HEK293T (cell line): Measurements from ENCODE around the gene PSMB11.

ENCODE experiments used
- CTCF ChIA-PET: fragments of 350-600 bp; formaldehyde crosslinking; extraction: SDS; loops from one replicate; lab custom pipeline; 2021; ENCODE audit warnings: antibody characterized with exemption, inconsistent platforms; lab: Yijun Ruan, JAX
- POLR2A ChIA-PET: fragments of 350-600 bp; formaldehyde crosslinking; extraction: SDS; loops from one replicate; lab custom pipeline; 2020; ENCODE audit warnings: antibody characterized with exemption, inconsistent platforms; lab: Yijun Ruan, JAX
- DNase-seq: peaks from one replicate; pipeline ENCODE4 v3.0.0; 2012; ENCODE audit warnings: mixed read lengths; ENCODE audit errors: extremely low spot score
- ARNT ChIP-seq: fragments of 450-650 bp; IDR thresholded peaks from 2 replicates; pipeline ENCODE4 v1.6.1; 2017; ENCODE audit warnings: mild to moderate bottlenecking
- BHLHE40 ChIP-seq: fragments of 450-650 bp; IDR thresholded peaks from 2 replicates; pipeline ENCODE4 v1.6.1; 2016; ENCODE audit warnings: mild to moderate bottlenecking, moderate library complexity, borderline replicate concordance
- CTBP1 ChIP-seq: fragments of 450-650 bp; IDR thresholded peaks from 2 replicates; pipeline ENCODE4 v1.6.1; 2016; ENCODE audit warnings: borderline replicate concordance
- ELF4 ChIP-seq: fragments of 450-650 bp; IDR thresholded peaks from 2 replicates; pipeline ENCODE4 v1.6.1; 2017; ENCODE audit warnings: antibody characterized with exemption
- FOXA1 ChIP-seq: fragments of 450-650 bp; IDR thresholded peaks from 2 replicates; pipeline ENCODE4 v1.6.1; 2016; ENCODE audit warnings: mild to moderate bottlenecking
- FOXK2 ChIP-seq: fragments of 450-650 bp; IDR thresholded peaks from 2 replicates; pipeline ENCODE4 v1.6.1; 2016; ENCODE audit warnings: mild to moderate bottlenecking
- FOXM1 ChIP-seq: fragments of 450-650 bp; IDR thresholded peaks from 2 replicates; pipeline ENCODE4 v1.6.1; 2017; ENCODE audit warnings: mild to moderate bottlenecking, borderline replicate concordance
- HDGF ChIP-seq: fragments of 450-650 bp; IDR thresholded peaks from 2 replicates; pipeline ENCODE4 v1.6.1; 2017; ENCODE audit warnings: antibody characterized with exemption, borderline replicate concordance
- L3MBTL2 ChIP-seq: fragments of 450-650 bp; conservative IDR thresholded peaks from 2 replicates; pipeline ENCODE4 v1.6.1; 2016; ENCODE audit warnings: mild to moderate bottlenecking
- LEF1 ChIP-seq: fragments of 450-650 bp; IDR thresholded peaks from 2 replicates; pipeline ENCODE4 v1.6.1; 2017; ENCODE audit warnings: mild to moderate bottlenecking, borderline replicate concordance
- NFRKB ChIP-seq: fragments of 450-650 bp; IDR thresholded peaks from 2 replicates; pipeline ENCODE4 v1.6.1; 2016; ENCODE audit warnings: mild to moderate bottlenecking, moderate library complexity
- PKNOX1 ChIP-seq: fragments of 450-650 bp; IDR thresholded peaks from 2 replicates; pipeline ENCODE4 v1.6.1; 2016
- SP1 ChIP-seq: fragments of 450-650 bp; IDR thresholded peaks from 2 replicates; pipeline ENCODE4 v1.6.1; 2017
- SUZ12 ChIP-seq: fragments of 450-650 bp; IDR thresholded peaks from 2 replicates; pipeline ENCODE4 v1.6.1; 2016; ENCODE audit warnings: mild to moderate bottlenecking
- TARDBP ChIP-seq: fragments of 450-650 bp; IDR thresholded peaks from 2 replicates; pipeline ENCODE4 v1.6.1; 2016
- ZNF384 ChIP-seq: fragments of 450-650 bp; IDR thresholded peaks from 2 replicates; pipeline ENCODE4 v1.6.1; 2016

PSMB11 gene, protein sequence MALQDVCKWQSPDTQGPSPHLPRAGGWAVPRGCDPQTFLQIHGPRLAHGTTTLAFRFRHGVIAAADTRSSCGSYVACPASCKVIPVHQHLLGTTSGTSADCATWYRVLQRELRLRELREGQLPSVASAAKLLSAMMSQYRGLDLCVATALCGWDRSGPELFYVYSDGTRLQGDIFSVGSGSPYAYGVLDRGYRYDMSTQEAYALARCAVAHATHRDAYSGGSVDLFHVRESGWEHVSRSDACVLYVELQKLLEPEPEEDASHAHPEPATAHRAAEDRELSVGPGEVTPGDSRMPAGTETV

GRCh38 chr14:23042162-23042965, at the start of gene PSMB11:
Gene PSMB11 (plus strand): TSS chr14:23042212. CDS start chr14:23042226, 14 bp downstream.
- DNase-seq, result no peak
- CTCF ChIA-PET, result interaction anchor here (0.7 to 3.4 kb wide), 2 partner anchors 48 to 56 kb away, joined by 4 to 13 read pairs; no protein-coding TSS in a partner anchor
- TF ChIP-seq SUZ12, result no peak
- TF ChIP-seq BHLHE40, result no peak
- TF ChIP-seq FOXK2, result no peak
- no peak for TF ChIP-seq L3MBTL2
- TF ChIP-seq FOXA1, result no peak
- no peak for TF ChIP-seq SP1
- no peak for TF ChIP-seq LEF1
- no peak for TF ChIP-seq ZNF384
- TF ChIP-seq ARNT, result no peak
- no peak for TF ChIP-seq PKNOX1
- no peak for TF ChIP-seq FOXM1
- no peak for TF ChIP-seq TARDBP
- TF ChIP-seq ELF4, result no peak
- no peak for TF ChIP-seq CTBP1
- no peak for TF ChIP-seq HDGF
- POLR2A ChIA-PET, result interaction anchor here (0.7 to 1.4 kb wide), 3 partner anchors 16 to 52 kb away, joined by 3 to 6 read pairs (median 3); no protein-coding TSS in a partner anchor

GRCh38 chr14:22993517-22993916, 48.5 kb upstream of the PSMB11 start:
- no peak for DNase-seq
- ChIA-PET POLR2A (interaction anchor here (0.9 to 1.6 kb wide), 2 partner anchors 13 to 78 kb away, joined by 3 to 6 read pairs; no protein-coding TSS in a partner anchor), CTCF (interaction anchor here (1.0 to 7.5 kb wide), 4 partner anchors 13 to 75 kb away, joined by 4 to 133 read pairs (median 20); partner anchors contain the start of gene CDH24)
- no peak for TF ChIP-seq SP1
- no peak for TF ChIP-seq BHLHE40
- TF ChIP-seq HDGF, result no peak
- TF ChIP-seq TARDBP, result no peak
- no peak for TF ChIP-seq LEF1
- TF ChIP-seq PKNOX1, result no peak
- TF ChIP-seq SUZ12, result no peak
- TF ChIP-seq NFRKB, result no peak
- no peak for TF ChIP-seq FOXK2
- no peak for TF ChIP-seq ZNF384
- TF ChIP-seq ELF4, result no peak
- no peak for TF ChIP-seq ARNT

GRCh38 chr14:22994762-22995275, 47.2 kb upstream of the PSMB11 start:
- TF ChIP-seq FOXA1 (no peak), NFRKB (no peak), LEF1 (no peak), TARDBP (no peak), ARNT (no peak), PKNOX1 (no peak)
- ChIA-PET POLR2A (interaction anchor here (0.6 to 5.3 kb wide), 14 partner anchors 9 to 100 kb away, joined by 3 to 65 read pairs (median 8); partner anchors contain the start of genes ACIN1, AJUBA, C14orf119 and CDH24), CTCF (interaction anchor here (0.5 to 7.5 kb wide), 31 partner anchors 9 to 1257 kb away, joined by 3 to 133 read pairs (median 5); partner anchors contain the start of genes AJUBA, CDH24, HAUS4 and PRMT5)
- peak; percentile 50 for DNase-seq

DNA sequence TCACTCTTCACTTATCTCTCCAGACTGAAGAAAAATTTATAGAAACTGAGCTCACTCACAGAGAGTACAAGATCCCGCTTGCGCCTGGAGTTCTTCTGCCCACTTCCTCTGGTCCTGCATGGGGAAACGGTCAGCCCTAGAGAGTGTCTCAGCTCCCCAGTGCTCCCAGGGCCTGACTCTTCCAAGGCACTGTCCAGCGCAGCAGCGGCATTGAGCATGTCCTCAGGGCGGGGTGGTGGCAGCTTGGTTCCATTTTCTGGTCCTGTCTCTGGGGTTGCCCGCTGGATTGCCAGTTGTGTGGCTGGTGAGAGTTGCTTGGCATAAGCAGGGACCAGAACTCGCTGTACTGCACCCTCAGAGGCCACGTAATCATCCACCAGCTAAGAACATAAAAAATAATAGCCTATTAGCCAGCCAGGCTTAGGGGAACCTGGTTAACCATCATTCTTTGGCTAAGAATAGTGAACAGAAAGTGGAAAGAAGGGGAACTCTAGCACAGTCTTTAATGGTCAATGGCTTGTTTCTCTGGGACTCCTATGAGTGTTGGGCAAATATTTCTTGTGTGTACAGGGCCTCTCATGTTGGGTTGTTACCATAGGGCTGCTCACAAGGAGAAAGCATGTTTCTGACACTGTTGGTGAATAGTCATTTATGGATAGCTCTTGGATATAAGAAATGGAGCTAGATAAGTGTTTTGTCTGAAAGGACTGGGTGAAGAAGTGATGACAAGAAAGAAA, 46.0 kb upstream of the PSMB11 start:
- ChIA-PET CTCF (interaction anchor here (0.7 to 7.5 kb wide), 13 partner anchors 8 to 73 kb away, joined by 3 to 133 read pairs (median 10); partner anchors contain the start of genes CDH24 and HAUS4), POLR2A (interaction anchor here (0.8 to 5.3 kb wide), 11 partner anchors 10 to 99 kb away, joined by 3 to 65 read pairs (median 10); partner anchors contain the start of genes ACIN1, AJUBA, C14orf119 and CDH24)
- DNase-seq, result no peak
- no peak for TF ChIP-seq ELF4
- TF ChIP-seq TARDBP, result no peak
- TF ChIP-seq HDGF, result no peak
- TF ChIP-seq BHLHE40, result no peak
- TF ChIP-seq PKNOX1, result no peak
- TF ChIP-seq FOXK2, result no peak
- no peak for TF ChIP-seq L3MBTL2
- no peak for TF ChIP-seq FOXM1
- no peak for TF ChIP-seq NFRKB
- no peak for TF ChIP-seq ARNT
- TF ChIP-seq CTBP1, result no peak
- TF ChIP-seq LEF1, result no peak
- TF ChIP-seq FOXA1, result no peak
- no peak for TF ChIP-seq SUZ12
- TF ChIP-seq SP1, result no peak
- no peak for TF ChIP-seq ZNF384
